MM.1S (cell line): ENCODE data around the gene AHNAK.

Experiments
- EZH2 ChIP-seq: fragments of 300-600 bp; sonication (generic); optimal IDR thresholded peaks from 2 replicates; pipeline ENCODE3; 2017; ENCODE audit warnings: low read depth, mild to moderate bottlenecking, antibody characterized with exemption, low read length, mixed read lengths
- EZH2phosphoT487 ChIP-seq: fragments of 300-600 bp; sonication (generic); IDR thresholded peaks from 2 replicates; pipeline ENCODE4 v1.6.1; 2018; ENCODE audit warnings: antibody characterized with exemption, low read length
- TF ChIP-seq, protein P1 (sequence below): fragments of 300-600 bp; sonication (generic); IDR thresholded peaks from 2 replicates; pipeline ENCODE4 v1.5.1; 2016; ENCODE audit warnings: antibody characterized with exemption, low read length, mixed read lengths

DNA sequence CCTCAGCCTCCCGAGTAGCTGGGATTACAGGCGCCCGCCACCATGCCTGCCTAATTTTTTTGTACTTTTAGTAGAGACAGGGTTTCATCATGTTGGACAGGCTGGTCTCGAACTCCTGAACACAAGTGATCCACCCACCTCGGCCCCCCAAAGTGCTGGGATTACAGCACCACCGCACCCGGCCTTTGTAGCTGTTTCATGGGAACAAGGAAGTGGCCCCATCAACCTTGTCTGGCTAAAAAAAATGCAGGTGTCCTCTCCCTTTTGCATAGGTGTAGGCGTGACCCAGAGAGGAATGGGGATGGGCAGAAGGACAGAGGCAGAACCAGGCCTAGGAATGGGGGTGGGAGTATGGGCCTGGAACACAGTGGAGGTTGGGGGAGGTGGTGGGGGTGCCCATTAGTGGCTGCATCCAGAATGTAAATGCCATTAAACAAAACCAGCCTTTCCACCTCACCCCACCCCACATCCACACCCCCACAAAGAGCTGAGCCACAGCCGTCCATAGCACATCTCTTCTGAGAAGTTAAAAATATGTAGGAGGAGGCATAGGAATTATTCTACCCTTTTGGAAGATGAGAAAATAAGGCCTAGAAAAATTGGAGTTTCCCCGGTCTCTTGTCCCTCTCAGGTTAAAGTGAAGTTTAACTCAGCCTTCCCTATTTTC lies 150.6 kb downstream of the AHNAK start:
- TF ChIP-seq, protein P1, sequence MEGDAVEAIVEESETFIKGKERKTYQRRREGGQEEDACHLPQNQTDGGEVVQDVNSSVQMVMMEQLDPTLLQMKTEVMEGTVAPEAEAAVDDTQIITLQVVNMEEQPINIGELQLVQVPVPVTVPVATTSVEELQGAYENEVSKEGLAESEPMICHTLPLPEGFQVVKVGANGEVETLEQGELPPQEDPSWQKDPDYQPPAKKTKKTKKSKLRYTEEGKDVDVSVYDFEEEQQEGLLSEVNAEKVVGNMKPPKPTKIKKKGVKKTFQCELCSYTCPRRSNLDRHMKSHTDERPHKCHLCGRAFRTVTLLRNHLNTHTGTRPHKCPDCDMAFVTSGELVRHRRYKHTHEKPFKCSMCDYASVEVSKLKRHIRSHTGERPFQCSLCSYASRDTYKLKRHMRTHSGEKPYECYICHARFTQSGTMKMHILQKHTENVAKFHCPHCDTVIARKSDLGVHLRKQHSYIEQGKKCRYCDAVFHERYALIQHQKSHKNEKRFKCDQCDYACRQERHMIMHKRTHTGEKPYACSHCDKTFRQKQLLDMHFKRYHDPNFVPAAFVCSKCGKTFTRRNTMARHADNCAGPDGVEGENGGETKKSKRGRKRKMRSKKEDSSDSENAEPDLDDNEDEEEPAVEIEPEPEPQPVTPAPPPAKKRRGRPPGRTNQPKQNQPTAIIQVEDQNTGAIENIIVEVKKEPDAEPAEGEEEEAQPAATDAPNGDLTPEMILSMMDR, result no peak
- TF ChIP-seq EZH2 (no peak), EZH2phosphoT487 (no peak)
